B cell (primary cell): Measurements from ENCODE around the gene MAML3. TPM values are rescaled to one million over a fixed set of nuclear protein-coding genes. Genes with fewer than 3 reads are reported as not detected.

Experiments
- ATAC-seq: fragments of 200-7000 bp; cut with Tn5 transposase; one replicate; pipeline ENCODE4 v1.10.0; 2021; ENCODE audit warnings: low read depth, mild to moderate bottlenecking, moderate number of reproducible peaks, moderate library complexity
- CTCF ChIA-PET: fragments of 350-600 bp; sonication (Branson Sonifier 250); formaldehyde crosslinking; loops from one replicate; lab custom pipeline; 2021; ENCODE audit warnings: antibody characterized with exemption, inconsistent platforms; lab: Charles Lee
- POLR2A ChIA-PET: fragments of 350-600 bp; sonication (Branson Sonifier 250); formaldehyde crosslinking; loops from one replicate; lab custom pipeline; 2021; ENCODE audit warnings: antibody characterized with exemption; lab: Charles Lee
- DNase-seq: peaks from one replicate; pipeline ENCODE4 v3.0.0; 2013
- H2AFZ ChIP-seq: 2 replicates; pipeline ENCODE4 v1.6.1; 2012; ENCODE audit warnings: mild to moderate bottlenecking, low read depth, low read length; ENCODE audit not compliant: insufficient read depth, poor library complexity, severe bottlenecking
- H3K27ac ChIP-seq, 2 donors: 1 replicate in 1 of 2; 2 replicates in 1 of 2; pipeline ENCODE4 v1.5.1; 2012 to 2013; ENCODE audit warnings: low read length in 2 of 2, mild to moderate bottlenecking in 2 of 2, moderate library complexity in 1 of 2
- H3K27me3 ChIP-seq, 4 experiments: fragments of 200-600 bp in 1 of 4; sonication (generic) in 1 of 4; replicated peaks in 1 of 4; 1 replicate in 2 of 4; 2 replicates in 2 of 4; pipeline versions ENCODE4 v1.6.1 to v1.7.0; 2013 to 2016; ENCODE audit warnings: low read length in 3 of 4, mild to moderate bottlenecking in 2 of 4, mixed read lengths in 1 of 4, moderate library complexity in 1 of 4; ENCODE audit not compliant: insufficient read depth in 4 of 4, control insufficient read depth in 3 of 4; ENCODE audit errors: control extremely low read depth in 1 of 4
- H3K36me3 ChIP-seq, 2 experiments: replicated peaks in 1 of 2; 1 replicate in 1 of 2; 2 replicates in 1 of 2; pipeline versions ENCODE4 v1.6.1 to v1.7.1; 2013; ENCODE audit warnings: low read length in 1 of 2; ENCODE audit not compliant: insufficient read depth in 2 of 2, control insufficient read depth in 1 of 2; ENCODE audit errors: control extremely low read depth in 1 of 2, extremely low read depth in 1 of 2
- H3K4me1 ChIP-seq, 2 donors: fragments of 200-600 bp in 1 of 2; sonication (generic) in 1 of 2; 1 replicate in 1 of 2; 2 replicates in 1 of 2; pipeline versions ENCODE4 v1.5.1 to v1.6.1; 2013 to 2017; ENCODE audit warnings: low read length in 2 of 2; ENCODE audit not compliant: control insufficient read depth in 2 of 2, insufficient read depth in 2 of 2
- H3K4me2 ChIP-seq: replicated peaks from 2 replicates; pipeline ENCODE3; 2012; ENCODE audit warnings: mild to moderate bottlenecking, low read depth, low read length; ENCODE audit not compliant: poor library complexity, severe bottlenecking
- H3K4me3 ChIP-seq, 5 experiments: fragments of 200-600 bp in 1 of 5; sonication (generic) in 1 of 5; 1 replicate in 3 of 5; 2 replicates in 2 of 5; pipeline versions ENCODE4 v1.5.1 to v1.7.0; 2011 to 2016; ENCODE audit warnings: low read length in 4 of 5, mild to moderate bottlenecking in 4 of 5, low read depth in 2 of 5, control low read depth in 1 of 5, moderate library complexity in 1 of 5; ENCODE audit not compliant: insufficient read depth in 1 of 5; ENCODE audit errors: control extremely low read depth in 1 of 5, extremely low read depth in 1 of 5
- H3K79me2 ChIP-seq: fragments of 200-600 bp; sonication (generic); one replicate; pipeline ENCODE4 v1.6.0; 2016; ENCODE audit warnings: low read length; ENCODE audit not compliant: control insufficient read depth, insufficient read depth
- H3K9ac ChIP-seq: fragments of 200-600 bp; sonication (generic); 2 replicates; pipeline ENCODE4 v1.6.1; 2017; ENCODE audit warnings: mild to moderate bottlenecking, low read length, moderate library complexity
- H3K9me3 ChIP-seq, 3 donors: one replicate each; pipeline versions ENCODE4 v1.6.1 to v1.7.1; 2013; ENCODE audit warnings: low read length in 2 of 3; ENCODE audit not compliant: control insufficient read depth in 2 of 3, insufficient read depth in 1 of 3; ENCODE audit errors: control extremely low read depth in 1 of 3
- H4K20me1 ChIP-seq: 2 replicates; pipeline ENCODE4 v1.6.0; 2012; ENCODE audit warnings: mild to moderate bottlenecking, low read length; ENCODE audit not compliant: insufficient read depth, control insufficient read depth, poor library complexity, severe bottlenecking
- H3K27ac Mint-ChIP-seq: one replicate; pipeline ENCODE4 v1.8.0; 2021; ENCODE audit warnings: mixed read lengths
- H3K27me3 Mint-ChIP-seq: one replicate; pipeline ENCODE4 v1.8.0; 2021; ENCODE audit warnings: mixed read lengths
- H3K4me1 Mint-ChIP-seq: one replicate; pipeline ENCODE4 v1.8.0; 2021; ENCODE audit warnings: mixed read lengths
- H3K4me3 Mint-ChIP-seq: one replicate; pipeline ENCODE4 v1.8.0; 2021; ENCODE audit warnings: mixed read lengths
- H3K9me3 Mint-ChIP-seq: one replicate; pipeline ENCODE4 v1.8.0; 2022; ENCODE audit warnings: mixed read lengths; ENCODE audit not compliant: insufficient read depth
- EZH2 ChIP-seq: IDR thresholded peaks from 2 replicates; pipeline ENCODE4 v1.6.1; 2012; ENCODE audit warnings: borderline replicate concordance, low read depth, mild to moderate bottlenecking, moderate library complexity, low read length; ENCODE audit not compliant: insufficient read depth, poor library complexity, severe bottlenecking
- WGBS: methylation state at CpG from one replicate; pipeline ENCODE4 v1.1.5; 2013; ENCODE audit warnings: missing lambda C conversion rate; ENCODE audit not compliant: insufficient coverage; 5-methylcytosine and 5-hydroxymethylcytosine counted together
- intact Hi-C: fragments of 100-400 bp; cut with micrococcal nuclease; formaldehyde crosslinking; loops from one replicate; pipeline ENCODE4 v1.10.0; 2022
- polyA plus RNA-seq: library from polyadenylated mRNA; depleted of rRNA; stranded (reverse); fragments of >200 nt; gene quantifications from 2 replicates; pipeline ENCODE4 v1.2.3, GENCODE V29; 2012
- total RNA-seq, 2 donors: library from RNA; stranded (reverse); fragments of 120-200 nt in 1 of 2; gene quantifications; 1 replicate in 1 of 2; 2 replicates in 1 of 2; pipeline versions ENCODE4 v1.2.3 to v1.2.4, GENCODE V29; 2013 to 2022
- TF ChIP-seq, protein P1 (sequence below): fragments of 200-600 bp; IDR thresholded peaks from one replicate; pipeline ENCODE4 v1.8.0; 2022; ENCODE audit warnings: antibody characterized with exemption, mild to moderate bottlenecking

The MAML3 gene
- total and polyA plus RNA-seq, 2 donors (not counting 1 experiment from before 2014, with no cell fraction given) = 0.94 to 5.3 TPM

DNA sequence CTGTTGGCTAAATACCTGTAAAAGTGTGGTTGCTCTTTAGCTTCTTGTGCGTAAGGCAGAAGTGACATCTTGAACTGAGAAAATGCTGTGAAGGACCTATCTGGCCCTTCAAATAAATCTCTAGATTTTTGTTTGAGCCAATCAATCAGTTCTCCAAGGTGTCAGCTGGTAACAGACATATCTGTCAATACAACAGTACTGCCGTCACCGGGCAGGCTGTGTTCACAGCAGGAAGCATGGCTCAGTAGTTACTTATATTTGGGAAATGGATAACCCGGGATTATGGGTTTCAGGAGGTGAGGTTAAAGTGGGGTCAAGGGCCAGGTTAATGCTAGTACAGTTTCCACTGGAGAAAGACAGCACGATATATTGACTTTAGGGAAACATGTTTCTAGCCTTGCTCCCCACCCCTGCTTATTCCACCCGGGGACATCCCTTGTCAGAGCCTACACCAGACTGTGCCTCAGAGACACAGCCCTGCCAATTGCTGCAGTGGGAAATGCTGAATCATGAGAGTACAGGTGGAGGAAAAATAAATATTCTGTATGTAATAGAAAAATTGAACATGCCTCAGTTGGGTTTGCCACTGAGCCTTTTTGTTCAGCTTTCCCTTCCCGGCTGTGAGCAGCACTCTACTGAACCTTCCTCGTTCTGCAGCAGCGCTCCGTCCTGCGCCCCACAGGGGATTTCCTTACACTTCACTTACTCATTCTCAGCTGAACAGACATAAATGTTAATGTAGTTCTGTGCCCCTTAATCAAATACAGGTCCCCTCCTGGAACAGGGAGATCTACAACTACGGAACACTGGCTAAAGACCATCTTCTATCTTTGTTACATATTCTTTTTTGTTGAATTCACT is 367.3 kb downstream of the MAML3 start:
- no peaks in the 10 kb centered on the region for H3K9me3 ChIP-seq
- intact Hi-C loops = no loop called here
- Mint-ChIP-seq H3K4me3 (no peak overlapping the region), H3K27me3 (peaks cover 13% of the 10 kb centered on the region), H3K4me1 (peaks cover 5% of the 10 kb centered on the region), H3K27ac (no peak overlapping the region), H3K9me3 (no peaks in the 10 kb centered on the region)
- no peak overlapping the region for H3K9ac ChIP-seq
- ChIA-PET POLR2A (no interaction called here), CTCF (no interaction called here)
- no peak overlapping the region for H3K4me2 ChIP-seq
- no peak for DNase-seq
- no peak overlapping the region for H3K27ac ChIP-seq
- H4K20me1 ChIP-seq = no peaks in the 10 kb centered on the region
- H3K4me1 ChIP-seq = no peaks in the 10 kb centered on the region
- no peak for TF ChIP-seq EZH2
- TF ChIP-seq, protein P1, sequence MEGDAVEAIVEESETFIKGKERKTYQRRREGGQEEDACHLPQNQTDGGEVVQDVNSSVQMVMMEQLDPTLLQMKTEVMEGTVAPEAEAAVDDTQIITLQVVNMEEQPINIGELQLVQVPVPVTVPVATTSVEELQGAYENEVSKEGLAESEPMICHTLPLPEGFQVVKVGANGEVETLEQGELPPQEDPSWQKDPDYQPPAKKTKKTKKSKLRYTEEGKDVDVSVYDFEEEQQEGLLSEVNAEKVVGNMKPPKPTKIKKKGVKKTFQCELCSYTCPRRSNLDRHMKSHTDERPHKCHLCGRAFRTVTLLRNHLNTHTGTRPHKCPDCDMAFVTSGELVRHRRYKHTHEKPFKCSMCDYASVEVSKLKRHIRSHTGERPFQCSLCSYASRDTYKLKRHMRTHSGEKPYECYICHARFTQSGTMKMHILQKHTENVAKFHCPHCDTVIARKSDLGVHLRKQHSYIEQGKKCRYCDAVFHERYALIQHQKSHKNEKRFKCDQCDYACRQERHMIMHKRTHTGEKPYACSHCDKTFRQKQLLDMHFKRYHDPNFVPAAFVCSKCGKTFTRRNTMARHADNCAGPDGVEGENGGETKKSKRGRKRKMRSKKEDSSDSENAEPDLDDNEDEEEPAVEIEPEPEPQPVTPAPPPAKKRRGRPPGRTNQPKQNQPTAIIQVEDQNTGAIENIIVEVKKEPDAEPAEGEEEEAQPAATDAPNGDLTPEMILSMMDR = no peak
- 58% methylated on average over 5 of the region's 12 CpGs for WGBS
- peaks cover 0 to 3% (median 0%) of the 10 kb centered on the region in 4 experiments for H3K27me3 ChIP-seq
- no peak overlapping the region for H2AFZ ChIP-seq
- no peak overlapping the region for H3K4me3 ChIP-seq
- no peak for ATAC-seq
- no peaks in the 10 kb centered on the region for H3K79me2 ChIP-seq
- no peaks in the 10 kb centered on the region for H3K36me3 ChIP-seq

DNA sequence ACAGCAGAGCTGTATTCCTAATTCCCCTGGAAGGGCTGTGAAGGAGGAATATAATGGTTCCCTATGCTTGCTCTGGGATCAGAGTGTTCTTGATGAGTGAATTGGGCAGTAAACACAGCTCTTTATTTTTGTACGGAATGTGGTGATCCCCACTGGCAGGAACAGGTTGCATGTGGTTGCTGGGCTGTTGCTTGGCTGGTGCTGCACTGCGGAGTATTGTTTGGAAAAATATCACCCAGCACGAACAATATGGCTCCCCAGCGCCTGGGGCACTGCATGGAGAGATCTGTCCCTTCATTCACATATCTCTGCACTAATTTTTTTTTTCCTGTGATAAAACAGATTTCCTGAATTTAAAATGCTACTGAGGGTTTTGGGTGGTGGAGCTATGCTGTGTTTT is 368.6 kb downstream of the MAML3 start:
- Histone ChIP-seq H3K4me3 (no peak overlapping the region), H4K20me1 (no peaks in the 10 kb centered on the region), H2AFZ (no peak overlapping the region), H3K4me2 (no peak overlapping the region), H3K9ac (no peak overlapping the region), H3K9me3 (no peaks in the 10 kb centered on the region), H3K27ac (no peak overlapping the region), H3K36me3 (no peaks in the 10 kb centered on the region), H3K27me3 (peaks cover 0 to 3% (median 0%) of the 10 kb centered on the region in 4 experiments), H3K4me1 (no peaks in the 10 kb centered on the region), H3K79me2 (no peaks in the 10 kb centered on the region)
- POLR2A ChIA-PET = no interaction called here
- WGBS = 100% methylated on average over 1 of the region's 4 CpGs
- no peak overlapping the region for H3K4me3 Mint-ChIP-seq
- H3K27me3 Mint-ChIP-seq = peaks cover 13% of the 10 kb centered on the region
- no peak for TF ChIP-seq EZH2
- TF ChIP-seq, protein P1 = no peak
- ATAC-seq = no peak
- DNase-seq = no peak
- H3K9me3 Mint-ChIP-seq = no peaks in the 10 kb centered on the region
- intact Hi-C loops = no loop called here
- H3K4me1 Mint-ChIP-seq = peaks cover 5% of the 10 kb centered on the region
- CTCF ChIA-PET = no interaction called here
- no peak overlapping the region for H3K27ac Mint-ChIP-seq
